Measurements from ENCODE around the gene DGKA. TPM values are rescaled to one million over a fixed set of nuclear protein-coding genes. Genes with fewer than 3 reads are reported as not detected.

Gene DGKA
- total RNA-seq, 1 donor from 2014 or later: 272 TPM

DNA sequence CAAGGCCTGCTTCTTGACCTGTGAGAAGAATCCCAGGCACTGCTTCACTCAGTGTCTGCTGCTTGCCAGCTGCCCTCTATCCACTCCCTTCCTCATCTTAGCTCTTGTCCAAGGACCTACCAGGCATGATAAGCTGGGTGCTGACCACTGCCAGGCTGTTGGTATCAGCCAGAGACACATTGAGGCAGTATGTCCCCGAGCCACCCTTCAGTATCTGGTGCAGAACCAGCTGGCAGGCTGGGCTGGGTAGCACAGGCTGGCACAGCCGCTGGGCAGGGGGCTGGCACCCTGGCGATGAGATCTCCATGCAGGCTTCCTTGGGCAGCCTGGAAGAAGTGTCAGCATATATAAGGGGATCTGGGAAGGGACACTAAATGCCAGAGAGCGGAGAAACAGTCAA is 24.4 kb downstream of the DGKA start:
- no peak overlapping the region for H3K4me3 ChIP-seq (ENCODE audit: low read depth, low read length)
- TF ChIP-seq, protein P1, sequence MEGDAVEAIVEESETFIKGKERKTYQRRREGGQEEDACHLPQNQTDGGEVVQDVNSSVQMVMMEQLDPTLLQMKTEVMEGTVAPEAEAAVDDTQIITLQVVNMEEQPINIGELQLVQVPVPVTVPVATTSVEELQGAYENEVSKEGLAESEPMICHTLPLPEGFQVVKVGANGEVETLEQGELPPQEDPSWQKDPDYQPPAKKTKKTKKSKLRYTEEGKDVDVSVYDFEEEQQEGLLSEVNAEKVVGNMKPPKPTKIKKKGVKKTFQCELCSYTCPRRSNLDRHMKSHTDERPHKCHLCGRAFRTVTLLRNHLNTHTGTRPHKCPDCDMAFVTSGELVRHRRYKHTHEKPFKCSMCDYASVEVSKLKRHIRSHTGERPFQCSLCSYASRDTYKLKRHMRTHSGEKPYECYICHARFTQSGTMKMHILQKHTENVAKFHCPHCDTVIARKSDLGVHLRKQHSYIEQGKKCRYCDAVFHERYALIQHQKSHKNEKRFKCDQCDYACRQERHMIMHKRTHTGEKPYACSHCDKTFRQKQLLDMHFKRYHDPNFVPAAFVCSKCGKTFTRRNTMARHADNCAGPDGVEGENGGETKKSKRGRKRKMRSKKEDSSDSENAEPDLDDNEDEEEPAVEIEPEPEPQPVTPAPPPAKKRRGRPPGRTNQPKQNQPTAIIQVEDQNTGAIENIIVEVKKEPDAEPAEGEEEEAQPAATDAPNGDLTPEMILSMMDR (conservative IDR thresholded peaks at IDR 0.05; ENCODE audit: low read depth, low read length): no peak
- no peak for DNase-seq (ENCODE audit: low read depth)

GRCh38 chr12:55955800-55956508 is 25.0 kb downstream of the DGKA start:
- TF ChIP-seq, protein P1 (conservative IDR thresholded peaks at IDR 0.05; ENCODE audit: low read depth, low read length): peak; percentile 87
- peak; percentile 44 for DNase-seq (ENCODE audit: low read depth)

DNA sequence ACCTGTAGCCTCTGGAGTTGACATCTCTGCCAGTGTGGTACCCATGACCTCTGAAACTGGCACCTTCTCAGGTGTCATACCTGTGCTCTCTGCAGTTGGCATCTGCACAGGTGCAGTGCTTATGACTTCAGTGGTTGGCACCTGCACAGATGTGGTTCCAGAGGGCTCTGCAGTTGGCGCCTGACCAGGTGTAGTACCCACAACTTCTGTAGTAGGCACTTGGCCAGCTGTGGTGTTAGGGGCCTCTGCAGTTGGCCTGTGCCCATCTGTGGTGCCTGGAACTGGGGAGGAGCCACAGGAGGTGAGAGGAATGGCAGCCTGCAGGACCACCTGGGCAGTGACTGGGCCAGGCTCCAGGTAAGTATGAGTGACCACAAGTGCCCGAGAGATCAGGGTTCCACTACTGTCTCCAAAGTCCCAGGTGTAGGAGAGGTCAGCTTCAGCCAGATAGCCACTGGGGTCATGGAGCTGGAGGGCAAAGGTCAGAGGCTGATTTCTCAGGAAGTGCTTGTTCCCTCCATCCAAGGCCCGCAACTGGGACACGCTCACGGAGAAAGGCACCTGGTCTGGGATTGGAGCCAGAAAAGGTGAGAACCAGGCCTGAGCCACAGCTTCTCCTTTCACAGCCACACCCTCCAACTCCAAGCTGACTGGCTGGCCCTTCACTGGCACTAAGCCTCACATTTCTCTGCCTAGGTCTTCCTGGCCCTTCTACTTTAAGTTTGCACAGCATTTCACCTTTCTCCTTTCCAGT is 26.3 kb downstream of the DGKA start:
- DNase-seq (ENCODE audit: low read depth): no peak
- TF ChIP-seq, protein P1 (conservative IDR thresholded peaks at IDR 0.05; ENCODE audit: low read depth, low read length): no peak
- H3K4me3 ChIP-seq (ENCODE audit: low read depth, low read length): no peak overlapping the region

More at GRCh38 chr12:55955800-55956508, 25.0 kb downstream of the DGKA start:
- no peak overlapping the region for H3K4me3 ChIP-seq (ENCODE audit: low read depth, low read length)

- no peak for DNase-seq (ENCODE audit: low read depth)
- TF ChIP-seq, protein P1 (conservative IDR thresholded peaks at IDR 0.05; ENCODE audit: low read depth, low read length): no peak
- H3K4me3 ChIP-seq (ENCODE audit: low read depth, low read length): no peak overlapping the region
Measured at GRCh38 chr12:55963760-55964159, 32.8 kb downstream of the DGKA start.

GRCh38 chr12:55965240-55965639 is 34.3 kb downstream of the DGKA start:
- TF ChIP-seq, protein P1 (conservative IDR thresholded peaks at IDR 0.05; ENCODE audit: low read depth, low read length): no peak
- no peak overlapping the region for H3K4me3 ChIP-seq (ENCODE audit: low read depth, low read length)
- DNase-seq (ENCODE audit: low read depth): no peak

DNA sequence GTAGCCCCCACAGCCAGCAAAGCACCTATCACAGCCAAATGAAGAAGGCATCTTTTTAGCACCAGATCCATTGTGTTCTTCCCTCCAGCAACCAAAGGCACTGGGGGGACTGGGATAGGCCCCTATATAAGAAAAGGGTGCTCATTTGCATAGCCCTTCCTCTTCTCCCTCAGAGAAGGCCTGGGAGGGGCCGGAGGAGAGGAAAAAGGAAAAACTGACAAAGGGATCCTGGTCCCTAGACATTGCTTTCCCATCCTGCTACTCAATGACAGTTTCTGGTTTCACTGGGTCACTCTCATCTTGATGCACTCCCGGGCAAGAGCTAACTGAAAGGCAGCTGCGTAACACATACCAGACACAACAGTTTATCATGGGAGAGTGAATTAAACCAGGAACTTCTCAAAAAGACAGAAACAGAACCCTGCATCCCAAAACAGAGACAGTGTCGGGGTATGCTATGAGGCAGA is 35.0 kb downstream of the DGKA start, which contains the start of gene PMEL:
TSS of gene PMEL (minus strand) at position 102 of the 467 bp plus-strand sequence. CDS start at position 71, 31 bp downstream.
- TF ChIP-seq, protein P1 (conservative IDR thresholded peaks at IDR 0.05; ENCODE audit: low read depth, low read length): no peak
- no peak for DNase-seq (ENCODE audit: low read depth)
- H3K4me3 ChIP-seq (ENCODE audit: low read depth, low read length): peak within 1 kb of the TSS; percentile 64
